NK-92 treated with Interleukin-12 subunit alpha and Interleukin-12 subunit beta, amount 100 ng/mL, for 24 hours (cell line): ENCODE data around the gene GPRIN2.
"Not testable (repeated sequence)": the region's sequence is repeated elsewhere in the genome, so short reads cannot be mapped to it uniquely, and the experiment has no call there.

ENCODE experiments used
- DNase-seq: peaks from one replicate; lab custom pipeline; 2025; lab: John Stamatoyannopoulos, UW

The GPRIN2 gene

GRCh38 chr10:46567151-46567550 is 10.7 kb upstream of the GPRIN2 start:
- DNase-seq: not testable (repeated sequence)

- not testable (repeated sequence) for DNase-seq
Observed at GRCh38 chr10:46565591-46566332, 9.3 kb upstream of the GPRIN2 start.

GRCh38 chr10:46560952-46561351 is 4.5 kb upstream of the GPRIN2 start:
- no peak for DNase-seq

- no peak for DNase-seq
Observed at GRCh38 chr10:46560381-46560780, 3.9 kb upstream of the GPRIN2 start.

GRCh38 chr10:46559231-46559671 is 2.8 kb upstream of the GPRIN2 start:
- no peak for DNase-seq

- no peak for DNase-seq
Observed at GRCh38 chr10:46558392-46559185, 2.1 kb upstream of the GPRIN2 start.

GRCh38 chr10:46558122-46558391 is 1.6 kb upstream of the GPRIN2 start:
- no peak for DNase-seq

GRCh38 chr10:46557319-46558121 is 1.1 kb upstream of the GPRIN2 start:
- no peak for DNase-seq

- DNase-seq: no peak
Observed at GRCh38 chr10:46555713-46556514, 544 bp downstream of the GPRIN2 start.

- no peak for DNase-seq
Observed at GRCh38 chr10:46555366-46555712, 1.1 kb downstream of the GPRIN2 start.

GRCh38 chr10:46554166-46554781 is 2.2 kb downstream of the GPRIN2 start:
- DNase-seq: no peak

- no peak for DNase-seq
Observed at GRCh38 chr10:46553238-46554049, 3.0 kb downstream of the GPRIN2 start.

GRCh38 chr10:46552526-46553237 is 3.8 kb downstream of the GPRIN2 start:
- DNase-seq: no peak

GRCh38 chr10:46551701-46552525 is 4.5 kb downstream of the GPRIN2 start:
- no peak for DNase-seq

- DNase-seq: no peak
Observed at GRCh38 chr10:46550795-46551700, 5.4 kb downstream of the GPRIN2 start.

GRCh38 chr10:46550076-46550790 is 6.2 kb downstream of the GPRIN2 start:
- no peak for DNase-seq
